HepG2 (cell line): Measurements from ENCODE around the gene PBX4. TPM values are rescaled to one million over a fixed set of nuclear protein-coding genes. Genes with fewer than 3 reads are reported as not detected.

ENCODE experiments used
- ATAC-seq: fragments of 200-7000 bp; cut with Tn5 transposase; 3 replicates; pipeline ENCODE4 v1.9.1; 2020; ENCODE audit warnings: mild to moderate bottlenecking, moderate library complexity
- BruUV-seq: library from RNA; stranded (reverse); fragments of 400-500 nt; replicated peaks from 2 replicates; lab custom pipeline; 2021; lab: Mats Ljungman, UMichigan
- CTCF ChIA-PET: fragments of 300-600 bp; formaldehyde crosslinking; extraction: SDS; loops from one replicate; lab custom pipeline; 2021; ENCODE audit warnings: low total read pairs, inconsistent platforms, low intra/inter-chr PET ratio; lab: Yijun Ruan, JAX
- POLR2A ChIA-PET: fragments of 350-600 bp; sonication (Branson Sonifier 250); formaldehyde crosslinking; loops from one replicate; lab custom pipeline; 2020; ENCODE audit warnings: antibody characterized with exemption, inconsistent platforms; lab: Yijun Ruan, JAX
- DNase-seq: peaks from one replicate; pipeline ENCODE4 v3.0.0-alpha.2; 2015; ENCODE audit warnings: low spot score
- FAIRE-seq: peaks from 3 replicates; lab custom pipeline; 2011; peaks lifted over from hg19 to GRCh38; lab: Jason Lieb, UNC
- H2AFZ ChIP-seq: one replicate; pipeline ENCODE4 v1.6.1; 2011; ENCODE audit warnings: low read length, inconsistent platforms
- H3K27ac ChIP-seq: fragments of 300-600 bp; 3 replicates; pipeline ENCODE4 v1.8.0; 2011; ENCODE audit warnings: mixed run types, mild to moderate bottlenecking, mixed read lengths, low read length, inconsistent platforms; ENCODE audit not compliant: insufficient read depth; ENCODE audit errors: extremely low read length
- H3K27me3 ChIP-seq, 2 experiments: fragments of 200-600 bp in 1 of 2; 2 replicates in 1 of 2; 3 replicates in 1 of 2; pipeline versions ENCODE4 v1.6.0 to v1.8.0; 2011; ENCODE audit warnings: low read length in 2 of 2, mild to moderate bottlenecking in 2 of 2, moderate library complexity in 2 of 2, inconsistent platforms in 1 of 2; ENCODE audit not compliant: insufficient read depth in 2 of 2, control insufficient read depth in 1 of 2
- H3K36me3 ChIP-seq, 2 experiments: fragments of 200-600 bp in 1 of 2; replicated peaks in 1 of 2; 2 replicates in 1 of 2; 3 replicates in 1 of 2; pipeline versions ENCODE4 v1.5.1 to v1.8.0; 2011; ENCODE audit warnings: low read length in 2 of 2, inconsistent platforms in 1 of 2; ENCODE audit not compliant: insufficient read depth in 2 of 2, control insufficient read depth in 1 of 2
- H3K4me1 ChIP-seq: 2 replicates; pipeline ENCODE4 v1.5.1; 2012; ENCODE audit warnings: low read length, inconsistent platforms; ENCODE audit not compliant: insufficient read depth
- H3K4me2 ChIP-seq: 2 replicates; pipeline ENCODE4 v1.6.0; 2011; ENCODE audit warnings: low read depth, low read length, inconsistent platforms
- H3K4me3 ChIP-seq, 3 experiments: fragments of 200-600 bp in 1 of 3; sonication (generic), shearing (Covaris generic) in 1 of 3; replicated peaks in 1 of 3; 2 replicates each; pipeline ENCODE4 v1.5.1; 2011 to 2016; ENCODE audit warnings: low read length in 3 of 3, inconsistent platforms in 2 of 3, low read depth in 2 of 3, mild to moderate bottlenecking in 2 of 3, control low read depth in 1 of 3, mixed read lengths in 1 of 3; ENCODE audit not compliant: insufficient read depth in 1 of 3
- H3K79me2 ChIP-seq: one replicate; pipeline ENCODE4 v1.6.1; 2011; ENCODE audit warnings: low read length, inconsistent platforms; ENCODE audit not compliant: insufficient read depth
- H3K9ac ChIP-seq: 2 replicates; pipeline ENCODE4 v1.6.0; 2011; ENCODE audit warnings: mild to moderate bottlenecking, low read depth, low read length, inconsistent platforms; ENCODE audit not compliant: insufficient read depth
- H3K9me3 ChIP-seq: 2 replicates; pipeline ENCODE4 v1.5.1; 2012; ENCODE audit warnings: mild to moderate bottlenecking, low read length
- H4K20me1 ChIP-seq: 2 replicates; pipeline ENCODE4 v1.6.0; 2011; ENCODE audit warnings: inconsistent platforms, mild to moderate bottlenecking, low read length, moderate library complexity; ENCODE audit not compliant: insufficient read depth
- AGO2 ChIP-seq: fragments of 200-400 bp; formaldehyde crosslinking; optimal IDR thresholded peaks from 2 replicates; pipeline ENCODE3; 2017; ENCODE audit warnings: mild to moderate bottlenecking, low read depth, low read length, moderate library complexity
- DRAP1 ChIP-seq: IDR thresholded peaks from 2 replicates; pipeline ENCODE4 v1.6.1; 2016; ENCODE audit warnings: missing genetic modification reagents, missing compliant biosample characterization
- GATA4 ChIP-seq: sonication (generic); IDR thresholded peaks from 2 replicates; pipeline ENCODE4 v1.6.1; 2016; ENCODE audit warnings: antibody characterized with exemption, low read depth, borderline replicate concordance
- GATAD1 ChIP-seq: IDR thresholded peaks from 2 replicates; pipeline ENCODE4 v1.6.1; 2016; ENCODE audit warnings: missing genetic modification reagents, missing compliant biosample characterization
- GZF1 ChIP-seq: sonication (generic); formaldehyde crosslinking; IDR thresholded peaks from 2 replicates; pipeline ENCODE4 v1.5.1; 2020; ENCODE audit warnings: mild to moderate bottlenecking, missing genetic modification reagents
- PPARG ChIP-seq: conservative IDR thresholded peaks from 2 replicates; pipeline ENCODE4 v1.6.1; 2016; ENCODE audit warnings: missing biosample characterization, missing genetic modification reagents
- RBFOX2 ChIP-seq: fragments of 200-400 bp; formaldehyde crosslinking; IDR thresholded peaks from 2 replicates; pipeline ENCODE4 v1.6.1; 2017; ENCODE audit warnings: low read depth, mild to moderate bottlenecking, low read length
- SIX1 ChIP-seq: sonication (generic); formaldehyde crosslinking; IDR thresholded peaks from 2 replicates; pipeline ENCODE4 v1.4.0; 2020; ENCODE audit warnings: missing genetic modification reagents, borderline replicate concordance
- XBP1 ChIP-seq: sonication (generic); formaldehyde crosslinking; IDR thresholded peaks from 2 replicates; pipeline ENCODE4 v1.5.0; 2020; ENCODE audit warnings: missing genetic modification reagents
- ZBTB3 ChIP-seq: sonication (generic); formaldehyde crosslinking; IDR thresholded peaks from 2 replicates; pipeline ENCODE4 v1.4.0; 2020; ENCODE audit warnings: low read depth, mild to moderate bottlenecking, moderate library complexity, missing genetic modification reagents, borderline replicate concordance
- ZBTB46 ChIP-seq: sonication (generic); formaldehyde crosslinking; IDR thresholded peaks from 2 replicates; pipeline ENCODE4 v1.4.0; 2020; ENCODE audit warnings: mild to moderate bottlenecking, missing genetic modification reagents, borderline replicate concordance
- ZKSCAN5 ChIP-seq: sonication (generic); formaldehyde crosslinking; IDR thresholded peaks from 2 replicates; pipeline ENCODE4 v1.5.1; 2020; ENCODE audit warnings: mild to moderate bottlenecking, missing genetic modification reagents
- ZNF333 ChIP-seq: sonication (generic); formaldehyde crosslinking; IDR thresholded peaks from 2 replicates; pipeline ENCODE4 v1.4.0; 2020; ENCODE audit warnings: mild to moderate bottlenecking, missing genetic modification reagents, borderline replicate concordance
- ZNF605 ChIP-seq: sonication (generic); formaldehyde crosslinking; IDR thresholded peaks from 2 replicates; pipeline ENCODE4 v1.8.0; 2022; ENCODE audit warnings: mild to moderate bottlenecking, missing genetic modification reagents
- ZNF75D ChIP-seq: sonication (generic); formaldehyde crosslinking; IDR thresholded peaks from 2 replicates; pipeline ENCODE4 v1.8.1; 2023; ENCODE audit warnings: missing genetic modification reagents, mild to moderate bottlenecking, borderline replicate concordance
- ZNF780A ChIP-seq: sonication (generic); formaldehyde crosslinking; IDR thresholded peaks from 2 replicates; pipeline ENCODE4 v1.8.0; 2022; ENCODE audit warnings: mild to moderate bottlenecking, missing genetic modification reagents, moderate library complexity
- ZNF792 ChIP-seq: IDR thresholded peaks from 2 replicates; pipeline ENCODE4 v1.6.1; 2016
- ZNF891 ChIP-seq: sonication (generic); formaldehyde crosslinking; IDR thresholded peaks from 2 replicates; pipeline ENCODE4 v1.5.0; 2020; ENCODE audit warnings: mild to moderate bottlenecking, missing genetic modification reagents
- WGBS: methylation state at CpG from one replicate; pipeline ENCODE4 v1.1.6; 2017; ENCODE audit warnings: low lambda C conversion rate; 5-methylcytosine and 5-hydroxymethylcytosine counted together
- in situ Hi-C: cut with HindIII; loops from 2 replicates; pipeline ENCODE4 v1.10.0; 2017; ENCODE audit warnings: low pct_unique_long_range_greater_than_20kb; ENCODE audit not compliant: extremely low pct_ligation_motif_present
- intact Hi-C: fragments of 100-400 bp; cut with micrococcal nuclease; formaldehyde crosslinking; loops from one replicate; pipeline ENCODE4 v1.10.0; 2022; ENCODE audit not compliant: unreplicated experiment
- polyA plus RNA-seq, 8 experiments: library from polyadenylated mRNA; depleted of rRNA in 3 of 8; stranded (reverse) in 7 of 8; unstranded in 1 of 8; fragments of >200 nt; fragmentation: Illumina TruSeq in 4 of 8; extraction: Trizol in 4 of 8; gene quantifications; 2 replicates each; pipeline versions ENCODE4 v1.2.1 to v1.2.3, GENCODE V29; 2011 to 2016; ENCODE audit warnings: low read depth in 4 of 8, missing spikeins in 1 of 8, mixed read lengths in 1 of 8; ENCODE audit not compliant: insufficient read depth in 1 of 8
- total RNA-seq, 5 experiments: library from RNA; depleted of rRNA; stranded (reverse); fragments of >200 nt; fragmentation: Illumina TruSeq; extraction: Trizol; gene quantifications; 2 replicates each; pipeline ENCODE4 v1.2.3, GENCODE V29; 2016; ENCODE audit warnings: low read depth in 1 of 5

Gene PBX4
- total and polyA plus RNA-seq, 2 of the 13 experiments (the other 11 are each of a cell fraction or from before 2014, with no cell fraction given): not detected

- TF ChIP-seq ZNF605 (CRISPR knock-in tag) (no peak), AGO2 (peak; percentile 77), RBFOX2 (0 out of 2 replicates have a peak, but pooled peaks have one; percentile 42)
- no TSS peak for BruUV-seq
- POLR2A ChIA-PET: no interaction called here
- ATAC-seq (peak; percentile 9; the same call in 2 of the 3 replicates), DNase-seq (no peak), FAIRE-seq (no peak)
- intact Hi-C loops: no loop called here
- Histone ChIP-seq H3K79me2 (peaks cover 11% of the 10 kb centered on the region), H2AFZ (no peak overlapping the region), H3K9ac (no peak overlapping the region), H3K4me2 (no peak overlapping the region), H3K9me3 (no peaks in the 10 kb centered on the region), H3K4me1 (no peaks in the 10 kb centered on the region), H3K27ac (no peak overlapping the region), H4K20me1 (peaks cover 12% of the 10 kb centered on the region), H3K36me3 (peaks cover 6 to 24% of the 10 kb centered on the region in 2 experiments; a peak in 4 of 5 replicates), H3K27me3 (no peaks in the 10 kb centered on the region), H3K4me3 (no peak overlapping the region)
- 100% methylated on average over 14 of the region's 23 CpGs for WGBS
- in situ Hi-C loops: loop anchor here (25.0 kb wide), 1 partner anchor 437 kb away; no protein-coding TSS in a partner anchor
- CTCF ChIA-PET: no interaction called here
These were observed 92.7 kb downstream of the PBX4 start for GRCh38 chr19:19525611-19526380.

- H3K4me3 ChIP-seq: no peak overlapping the region
- peaks cover 21% of the 10 kb centered on the region for H4K20me1 ChIP-seq
- H2AFZ ChIP-seq: no peak overlapping the region
- in situ Hi-C loops: no loop called here
- no peaks in the 10 kb centered on the region for H3K9me3 ChIP-seq
- no peak for DNase-seq
- WGBS: 93% methylated on average over 7 of the region's 7 CpGs
- no peak overlapping the region for H3K4me2 ChIP-seq
- intact Hi-C loops: no loop called here
- H3K36me3 ChIP-seq: peaks cover 10 to 37% of the 10 kb centered on the region in 2 experiments
- ATAC-seq: no peak
- H3K4me1 ChIP-seq: no peaks in the 10 kb centered on the region
- H3K79me2 ChIP-seq: peaks cover 16% of the 10 kb centered on the region
- H3K27ac ChIP-seq: no peak overlapping the region
- BruUV-seq: no TSS peak
- no peak for FAIRE-seq
- no peaks in the 10 kb centered on the region for H3K27me3 ChIP-seq
- ChIA-PET POLR2A (no interaction called here), CTCF (no interaction called here)
- no peak overlapping the region for H3K9ac ChIP-seq
- TF ChIP-seq ZBTB3 (CRISPR knock-in tag): no peak
- TF ChIP-seq ZNF792 (CRISPR knock-in tag): no peak
- no peak for TF ChIP-seq GATAD1
- no peak for TF ChIP-seq PPARG (CRISPR knock-in tag)
- no peak for TF ChIP-seq ZNF75D (CRISPR knock-in tag)
- no peak for TF ChIP-seq GZF1 (CRISPR knock-in tag)
- no peak for TF ChIP-seq ZNF891
- no peak for TF ChIP-seq DRAP1
- no peak for TF ChIP-seq ZNF780A
- TF ChIP-seq XBP1: no peak
- TF ChIP-seq ZNF333: no peak
- TF ChIP-seq ZBTB46 (CRISPR knock-in tag): no peak
- no peak for TF ChIP-seq ZKSCAN5 (CRISPR knock-in tag)
- no peak for TF ChIP-seq GATA4
- TF ChIP-seq SIX1 (CRISPR knock-in tag): no peak
These were observed 94.4 kb downstream of the PBX4 start for GRCh38 chr19:19524053-19524452.
